Fibroblast of lung (primary cell): ENCODE results near the gene TFIP11. TPM values are rescaled to one million over a fixed set of nuclear protein-coding genes. Genes with fewer than 3 reads are reported as not detected.

Experiments used
- DNase-seq, 2 donors: peaks; one replicate each; pipeline versions ENCODE4 v3.0.0 to v3.0.0-alpha.2; 2010; ENCODE audit warnings: low read depth in 2 of 2
- H2AFZ ChIP-seq: 2 replicates; pipeline ENCODE4 v1.5.1; 2012; ENCODE audit warnings: low read length, control low read depth, inconsistent platforms
- H3K27ac ChIP-seq: 2 replicates; pipeline ENCODE4 v1.5.1; 2011; ENCODE audit warnings: low read length, control low read depth; ENCODE audit not compliant: insufficient read depth
- H3K27me3 ChIP-seq: 2 replicates; pipeline ENCODE4 v1.5.1; 2011; ENCODE audit warnings: mild to moderate bottlenecking, low read length; ENCODE audit not compliant: control insufficient read depth, insufficient read depth
- H3K36me3 ChIP-seq: 2 replicates; pipeline ENCODE4 v1.5.1; 2011; ENCODE audit warnings: low read length; ENCODE audit not compliant: control insufficient read depth, insufficient read depth
- H3K4me1 ChIP-seq: 2 replicates; pipeline ENCODE4 v1.5.1; 2011; ENCODE audit warnings: low read length; ENCODE audit not compliant: control insufficient read depth, insufficient read depth; ENCODE audit errors: extremely low read depth
- H3K4me2 ChIP-seq: 2 replicates; pipeline ENCODE4 v1.5.1; 2011; ENCODE audit warnings: low read length, control low read depth; ENCODE audit not compliant: insufficient read depth; ENCODE audit errors: extremely low read depth
- H3K4me3 ChIP-seq, 4 experiments: fragments of 200-600 bp in 1 of 4; sonication (generic) in 1 of 4; replicated peaks in 1 of 4; 2 replicates each; pipeline ENCODE4 v1.5.1; 2011 to 2016; ENCODE audit warnings: low read length in 4 of 4, low read depth in 3 of 4, mild to moderate bottlenecking in 3 of 4, control low read depth in 2 of 4, inconsistent platforms in 1 of 4, mixed read lengths in 1 of 4; ENCODE audit not compliant: insufficient read depth in 1 of 4; ENCODE audit errors: control extremely low read depth in 1 of 4
- H3K79me2 ChIP-seq: 2 replicates; pipeline ENCODE4 v1.5.1; 2012; ENCODE audit warnings: mild to moderate bottlenecking, low read length, inconsistent platforms; ENCODE audit not compliant: control insufficient read depth, insufficient read depth
- H3K9ac ChIP-seq: 2 replicates; pipeline ENCODE4 v1.5.1; 2011; ENCODE audit warnings: mild to moderate bottlenecking, low read length, control low read depth; ENCODE audit not compliant: insufficient read depth
- H3K9me3 ChIP-seq: 2 replicates; pipeline ENCODE4 v1.5.1; 2012; ENCODE audit warnings: low read depth, low read length; ENCODE audit not compliant: control insufficient read depth, insufficient read depth
- H4K20me1 ChIP-seq: 2 replicates; pipeline ENCODE4 v1.5.1; 2011; ENCODE audit warnings: low read length; ENCODE audit not compliant: control insufficient read depth, insufficient read depth; ENCODE audit errors: extremely low read depth
- CTCF ChIP-seq, 2 donors: IDR thresholded peaks in 1 of 2; conservative IDR thresholded peaks in 1 of 2; 1 replicate in 1 of 2; 2 replicates in 1 of 2; pipeline ENCODE4 v1.5.1; 2011 to 2012; ENCODE audit warnings: low read length in 2 of 2, control low read depth in 1 of 2, inconsistent platforms in 1 of 2, low read depth in 1 of 2, mild to moderate bottlenecking in 1 of 2
- EZH2 ChIP-seq: IDR thresholded peaks from 2 replicates; pipeline ENCODE4 v1.5.1; 2012; ENCODE audit warnings: low read length, control low read depth, mild to moderate bottlenecking; ENCODE audit errors: missing control alignments
- polyA plus RNA-seq, 2 donors: library from polyadenylated mRNA; depleted of rRNA in 1 of 2; stranded (reverse) in 1 of 2; unstranded in 1 of 2; fragments of >200 nt; gene quantifications; 2 replicates each; pipeline ENCODE4 v1.2.1, GENCODE V29; 2011 to 2012; ENCODE audit warnings: missing spikeins in 1 of 2
- total RNA-seq: library from RNA; depleted of rRNA; stranded (reverse); fragments of >200 nt; gene quantifications from 2 replicates; pipeline ENCODE4 v1.2.1, GENCODE V29; 2014

The TFIP11 gene
- total and polyA plus RNA-seq, 2 donors (not counting 1 experiment from before 2014, with no cell fraction given): 24.2 to 40.3 TPM

DNA sequence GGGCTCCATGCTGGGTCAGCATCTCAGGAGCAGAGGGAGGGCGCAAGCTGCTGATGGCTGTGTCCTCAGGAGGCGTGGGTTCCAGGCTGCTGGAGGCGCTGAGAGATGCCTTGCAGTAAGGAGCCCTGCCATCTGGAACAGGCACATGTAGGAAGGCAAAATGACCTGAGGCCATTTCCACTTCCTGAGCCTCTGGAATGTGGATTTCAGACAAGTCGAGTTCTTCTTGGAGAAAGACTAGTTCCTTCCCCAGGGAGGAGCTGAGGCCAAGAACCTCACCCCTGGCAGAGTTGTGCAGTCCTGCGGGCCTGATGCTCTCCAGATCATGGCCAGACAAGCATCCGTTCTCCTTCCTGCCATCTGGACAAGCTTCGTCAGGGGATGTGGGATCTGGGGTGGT, 48.0 kb downstream of the TFIP11 start:
- Histone ChIP-seq H3K9ac (no peak overlapping the region), H2AFZ (no peak overlapping the region), H3K4me3 (no peak overlapping the region), H3K27ac (no peak overlapping the region), H3K27me3 (no peaks in the 10 kb centered on the region), H3K9me3 (no peaks in the 10 kb centered on the region), H3K79me2 (no peaks in the 10 kb centered on the region), H4K20me1 (no peaks in the 10 kb centered on the region), H3K4me2 (no peak overlapping the region), H3K4me1 (no peaks in the 10 kb centered on the region), H3K36me3 (peaks cover 16% of the 10 kb centered on the region)
- TF ChIP-seq CTCF (conservative IDR thresholded peaks at IDR 0.05 in 1 of 2, IDR thresholded peaks at IDR 0.05 in 1 of 2; ENCODE audit: low read depth in 1 of 2, low read length in 2 of 2): no peak
- TF ChIP-seq EZH2: no peak
- DNase-seq: no peak

DNA sequence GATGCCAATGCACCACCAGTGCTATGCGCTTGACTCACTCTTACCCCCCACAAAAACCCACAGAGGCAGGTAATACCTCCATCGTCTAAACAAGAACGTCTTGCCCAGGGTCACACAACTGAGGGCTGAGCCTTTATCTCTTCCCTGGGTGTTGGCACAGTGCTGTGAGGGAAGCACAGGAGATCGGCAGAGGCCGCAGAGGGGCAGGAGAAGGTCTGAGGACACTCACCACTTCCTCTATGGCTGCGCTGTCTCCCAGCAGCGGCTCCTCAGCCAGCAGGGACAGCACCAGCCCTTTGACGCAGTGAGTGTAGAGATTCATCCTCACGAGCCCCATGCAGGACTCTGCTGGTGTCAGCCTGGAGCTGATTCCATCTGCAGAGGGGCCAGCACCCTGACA, 48.6 kb downstream of the TFIP11 start:
- Histone ChIP-seq H3K4me2 (no peak overlapping the region), H4K20me1 (no peaks in the 10 kb centered on the region), H3K27me3 (no peaks in the 10 kb centered on the region), H3K27ac (no peak overlapping the region), H3K9me3 (no peaks in the 10 kb centered on the region), H3K36me3 (peaks cover 14% of the 10 kb centered on the region), H3K9ac (no peak overlapping the region), H3K4me3 (no peak overlapping the region), H2AFZ (no peak overlapping the region), H3K79me2 (no peaks in the 10 kb centered on the region), H3K4me1 (no peaks in the 10 kb centered on the region)
- DNase-seq: no peak
- TF ChIP-seq EZH2: no peak
- no peak for TF ChIP-seq CTCF (conservative IDR thresholded peaks at IDR 0.05 in 1 of 2, IDR thresholded peaks at IDR 0.05 in 1 of 2; ENCODE audit: low read depth in 1 of 2, low read length in 2 of 2)

DNA sequence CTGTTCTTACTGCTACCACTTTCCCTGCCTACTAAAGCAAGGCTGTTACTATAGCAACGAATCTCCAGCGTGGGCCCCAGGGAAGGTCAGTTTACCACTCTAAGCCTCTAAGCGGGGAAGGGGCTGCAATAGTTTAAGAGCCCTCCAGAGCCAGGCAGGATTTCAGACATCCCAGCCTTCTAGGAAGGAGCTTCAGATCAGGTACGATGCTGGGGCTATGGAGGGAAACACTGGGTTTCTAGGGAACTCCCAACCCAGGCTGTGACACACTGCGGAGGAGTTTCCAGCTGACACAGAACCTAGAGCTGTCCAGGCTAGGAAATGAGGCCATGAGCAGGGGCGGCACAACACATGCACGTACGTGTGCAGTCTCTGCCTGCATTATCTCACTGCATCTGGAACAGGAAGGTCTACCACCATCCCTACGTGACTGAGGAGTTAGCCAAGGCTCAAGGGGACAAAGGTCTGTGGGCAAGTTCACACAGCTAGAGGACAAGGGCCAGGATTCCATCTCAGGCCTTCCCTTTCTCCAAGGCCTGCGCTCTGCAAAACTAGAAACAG, 49.1 kb downstream of the TFIP11 start:
- Histone ChIP-seq H3K79me2 (no peaks in the 10 kb centered on the region), H3K9ac (no peak overlapping the region), H3K27me3 (no peaks in the 10 kb centered on the region), H2AFZ (no peak overlapping the region), H3K4me1 (no peaks in the 10 kb centered on the region), H3K9me3 (no peaks in the 10 kb centered on the region), H4K20me1 (no peaks in the 10 kb centered on the region), H3K27ac (no peak overlapping the region), H3K4me2 (no peak overlapping the region), H3K36me3 (peaks cover 14% of the 10 kb centered on the region), H3K4me3 (no peak overlapping the region)
- TF ChIP-seq CTCF (conservative IDR thresholded peaks at IDR 0.05 in 1 of 2, IDR thresholded peaks at IDR 0.05 in 1 of 2; ENCODE audit: low read depth in 1 of 2, low read length in 2 of 2): no peak
- TF ChIP-seq EZH2: no peak
- DNase-seq: peak in 1 of 2 donors; percentile 52
